Measurements from ENCODE around the gene GGA1. TPM values are rescaled to one million over a fixed set of nuclear protein-coding genes. Genes with fewer than 3 reads are reported as not detected.

Gene GGA1
- total and polyA plus RNA-seq, 9 of the 15 experiments (the other 6 are each of a cell fraction or from before 2014, with no cell fraction given): 1.5 to 69.5 (median 31.6) TPM

GRCh38 chr22:37627545-37627944, 18.9 kb downstream of the GGA1 start:
- H3K9me1 ChIP-seq (ENCODE audit: control insufficient read depth, insufficient read depth, low read length): no peaks in the 10 kb centered on the region
- H3K4me2 ChIP-seq (ENCODE audit: insufficient read depth, low read length): no peak overlapping the region
- WGBS (ENCODE audit: insufficient coverage, low coverage, missing lambda C conversion rate): 91% methylated on average over 4 of the region's 6 CpGs
- no peak overlapping the region for H3K4me3 ChIP-seq
- DNase-seq (ENCODE audit: extremely low read depth in 1 of 4, low spot score in 3 of 4) (no peak), FAIRE-seq (no peak), ATAC-seq (no peak)
- intact Hi-C loops (cut with micrococcal nuclease) (no loop called here), in situ Hi-C loops (cut with MboI) (no loop called here)
- no peaks in the 10 kb centered on the region for H3K27me3 ChIP-seq (ENCODE audit: control insufficient read depth in 2 of 2, insufficient read depth in 2 of 2, low read length in 2 of 2)
- POLR2A ChIA-PET: interaction anchor here (0.5 to 3.0 kb wide), 6 partner anchors 10 to 428 kb away, joined by 3 to 12 read pairs (median 4); no protein-coding TSS in a partner anchor
- no peak overlapping the region; a peak in 1 of 4 replicates for H3K9ac ChIP-seq (ENCODE audit: insufficient read depth in 1 of 2, low read depth in 2 of 2, low read length in 2 of 2)
- CTCF ChIA-PET (ENCODE audit: low intra/inter-chr PET ratio): no interaction called here
- no peaks in the 10 kb centered on the region for H3K79me2 ChIP-seq (ENCODE audit: control insufficient read depth, insufficient read depth, low read length)
- no peaks in the 10 kb centered on the region for H4K20me1 ChIP-seq (replicated peaks; ENCODE audit: control insufficient read depth, insufficient read depth, low read length)
- no peak overlapping the region for H3K27ac ChIP-seq (ENCODE audit: extremely low read depth, low read depth, low read length)
- peaks cover 3 to 54% of the 10 kb centered on the region in 2 experiments; a peak in 4 of 5 replicates for H3K4me1 ChIP-seq (replicated peaks in 1 of 2; ENCODE audit: control insufficient read depth in 2 of 2, insufficient read depth in 2 of 2, low read length in 2 of 2)
- H3K9me3 ChIP-seq (replicated peaks; ENCODE audit: control insufficient read depth, insufficient read depth, low read depth, low read length): no peaks in the 10 kb centered on the region
- no peak for TF ChIP-seq BRF1 (IDR thresholded peaks at IDR 0.05; ENCODE audit: borderline replicate concordance, extremely low read depth, insufficient read length)
- no peak for TF ChIP-seq THAP7 (CRISPR knock-in tag; IDR thresholded peaks at IDR 0.05)
- no peak for TF ChIP-seq ZBTB2 (IDR thresholded peaks at IDR 0.05)
- TF ChIP-seq FOXK1 (CRISPR knock-in tag; IDR thresholded peaks at IDR 0.05; ENCODE audit: borderline replicate concordance): no peak
- TF ChIP-seq POLR2AphosphoS2 (IDR thresholded peaks at IDR 0.05; ENCODE audit: low read length): no peak
- peak; percentile 57 for TF ChIP-seq POLR2G (IDR thresholded peaks at IDR 0.05; ENCODE audit: low read depth, low read length)
- no peak overlapping the region for H2AFZ ChIP-seq (ENCODE audit: low read depth, low read length)
- H3K36me3 ChIP-seq (ENCODE audit: control insufficient read depth, insufficient read depth, low read length): peaks cover 60% of the 10 kb centered on the region; the same call in 2 of the 3 replicates
- BruUV-seq (replicated peaks): no TSS peak

All from K562 (cell line).